Stomach (tissue), 9 donors: ENCODE measurements around the gene TCAIM. TPM values are rescaled to one million over a fixed set of nuclear protein-coding genes. Genes with fewer than 3 reads are reported as not detected.

Source experiments
- DNase-seq, 2 donors: peaks; one replicate each; pipeline versions ENCODE4 v3.0.0 to v3.0.0-alpha.2; 2013 to 2019
- H3K27ac ChIP-seq, 5 donors: fragments of 200-600 bp in 4 of 5; sonication (generic) in 4 of 5; one replicate each; pipeline ENCODE4 v1.5.1; 2013 to 2019; ENCODE audit warnings: mild to moderate bottlenecking in 1 of 5, moderate library complexity in 1 of 5
- H3K27me3 ChIP-seq, 3 donors: fragments of 200-600 bp; sonication (generic); one replicate each; pipeline ENCODE4 v1.5.1; 2017 to 2019; ENCODE audit warnings: mixed run types in 1 of 3
- H3K36me3 ChIP-seq, 4 donors: fragments of 200-600 bp; sonication (generic); 1 replicate in 3 of 4; 2 replicates in 1 of 4; pipeline ENCODE4 v1.5.1; 2016 to 2019
- H3K4me1 ChIP-seq, 4 donors: fragments of 200-600 bp; sonication (generic); one replicate each; pipeline ENCODE4 v1.5.1; 2016 to 2019
- H3K4me3 ChIP-seq, 4 donors: fragments of 200-600 bp; sonication (generic) in 3 of 4; one replicate each; pipeline ENCODE4 v1.5.1; 2016 to 2019; ENCODE audit warnings: mild to moderate bottlenecking in 1 of 4
- H3K9me3 ChIP-seq, 4 donors: fragments of 200-600 bp; sonication (generic); one replicate each; pipeline ENCODE4 v1.5.1; 2016 to 2019
- CTCF ChIP-seq, 7 experiments: fragments of 450-650 bp in 4 of 7; fragments of 200-600 bp in 3 of 7; sonication (generic) in 3 of 7; IDR thresholded peaks; one replicate each; pipeline ENCODE4 v1.5.1; 2016 to 2019; ENCODE audit warnings: antibody characterized with exemption in 7 of 7, control low read depth in 2 of 7, mild to moderate bottlenecking in 1 of 7
- EP300 ChIP-seq: sonication (generic); formaldehyde crosslinking; IDR thresholded peaks from one replicate; pipeline ENCODE4 v1.6.1; 2017; ENCODE audit warnings: antibody characterized with exemption
- POLR2A ChIP-seq, 4 donors: fragments of 450-650 bp; IDR thresholded peaks; one replicate each; pipeline ENCODE4 v1.6.1; 2016; ENCODE audit warnings: antibody characterized with exemption in 4 of 4, control low read depth in 2 of 4, mild to moderate bottlenecking in 1 of 4, moderate library complexity in 1 of 4
- POLR2AphosphoS5 ChIP-seq, 3 donors: sonication (generic); formaldehyde crosslinking; IDR thresholded peaks; one replicate each; pipeline ENCODE4 v1.6.1; 2016; ENCODE audit warnings: antibody characterized with exemption in 3 of 3
- WGBS, 5 donors: extraction: QIAGEN DNeasy Blood & Tissue Kit in 3 of 5; methylation state at CpG; one replicate each; pipeline versions ENCODE4 v1.1.5 to v1.1.7; 2013 to 2018; 5-methylcytosine and 5-hydroxymethylcytosine counted together
- intact Hi-C: fragments of 100-400 bp; cut with DNase I; formaldehyde crosslinking; loops from one replicate; pipeline ENCODE4 v1.15.1; 2023; ENCODE audit warnings: low total_unique reads
- polyA plus RNA-seq, 3 donors: library from polyadenylated mRNA; stranded (reverse); fragments of 200-250 nt; gene quantifications; one replicate each; pipeline ENCODE4 v1.2.3, GENCODE V29; 2013
- total RNA-seq, 5 donors: library from RNA; depleted of rRNA; stranded (reverse); fragments of >200 nt; gene quantifications; one replicate each; pipeline versions ENCODE4 v1.1.0 to v1.2.3, GENCODE V29; 2014 to 2016
- donor health status: healthy with polysubstance abuse.
- donor health status: Bipolar disorder and iron deficiency.
- donor health status: healthy.

The TCAIM gene
- total and polyA plus RNA-seq, 8 donors, result 9.8 to 42.6 (median 13.0) TPM

DNA sequence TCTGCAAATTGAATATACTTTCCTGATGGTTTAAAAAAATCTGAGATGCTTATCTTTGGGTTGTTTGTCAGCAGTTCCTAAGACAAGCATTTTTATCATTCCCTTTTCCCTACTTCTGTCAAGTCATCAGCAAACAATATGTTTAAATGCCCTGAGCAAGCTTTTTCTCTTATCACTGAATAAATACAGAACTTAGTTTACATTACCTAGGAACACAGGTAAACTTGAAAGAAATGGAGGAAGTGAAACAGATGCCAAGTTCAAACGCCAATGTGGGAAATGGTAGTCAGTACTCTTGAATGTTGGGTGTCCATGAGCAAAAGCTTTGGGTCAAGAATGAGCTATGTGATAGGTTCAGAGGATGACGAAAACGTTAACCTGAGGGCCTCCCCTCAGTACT, 17.2 kb upstream of the TCAIM start:
- Histone ChIP-seq H3K4me3 (no peak overlapping the region), H3K4me1 (peaks cover 0 to 6% (median 4%) of the 10 kb centered on the region in 4 donors), H3K27me3 (peaks cover 0 to 9% (median 0%) of the 10 kb centered on the region in 3 donors), H3K9me3 (no peaks in the 10 kb centered on the region), H3K36me3 (no peaks in the 10 kb centered on the region), H3K27ac (no peak overlapping the region)
- peak in 1 of 2 donors; percentile 73 for DNase-seq
- intact Hi-C loops, result no loop called here
- TF ChIP-seq POLR2AphosphoS5 (IDR thresholded peaks at IDR 0.05), result peak in 2 of 3 donors; percentile 50 to 70
- no peak for TF ChIP-seq CTCF (IDR thresholded peaks at IDR 0.05)
- no peak for TF ChIP-seq POLR2A (IDR thresholded peaks at IDR 0.05)
- 20 to 39% (median 27%) methylated on average over 3 of the region's 3 CpGs for WGBS, 5 donors

- peaks cover 0 to 4% (median 0%) of the 10 kb centered on the region in 3 donors for H3K27me3 ChIP-seq
- peak; percentile 81 to 88 for DNase-seq
- H3K27ac ChIP-seq, result no peak overlapping the region
- peaks cover 0 to 6% (median 4%) of the 10 kb centered on the region in 4 donors for H3K4me1 ChIP-seq
- no peaks in the 10 kb centered on the region for H3K36me3 ChIP-seq
- H3K9me3 ChIP-seq, result no peaks in the 10 kb centered on the region
- no peak overlapping the region for H3K4me3 ChIP-seq
- TF ChIP-seq POLR2A (IDR thresholded peaks at IDR 0.05) (no peak), EP300 (no peak), CTCF (IDR thresholded peaks at IDR 0.05) (peak in 5 of 7 experiments; percentile 39 to 86 (median 77)), POLR2AphosphoS5 (IDR thresholded peaks at IDR 0.05) (peak in 1 of 3 donors; percentile 77)
- intact Hi-C loops, result no loop called here
- WGBS, 5 donors, result 3 to 10% (median 4%) methylated on average over 4 of the region's 4 CpGs
Measured at GRCh38 chr3:44323341-44323955, 15.1 kb upstream of the TCAIM start.

- no peak for DNase-seq
- Histone ChIP-seq H3K4me1 (peaks cover 0 to 6% (median 4%) of the 10 kb centered on the region in 4 donors), H3K27me3 (no peaks in the 10 kb centered on the region), H3K36me3 (no peaks in the 10 kb centered on the region), H3K4me3 (no peak overlapping the region), H3K27ac (no peak overlapping the region), H3K9me3 (no peaks in the 10 kb centered on the region)
- TF ChIP-seq CTCF (IDR thresholded peaks at IDR 0.05) (no peak), POLR2AphosphoS5 (IDR thresholded peaks at IDR 0.05) (no peak), EP300 (no peak)
- intact Hi-C loops, result no loop called here
Measured at GRCh38 chr3:44324584-44324983, 14.0 kb upstream of the TCAIM start.

- Histone ChIP-seq H3K27me3 (no peaks in the 10 kb centered on the region), H3K9me3 (no peaks in the 10 kb centered on the region), H3K4me3 (no peak overlapping the region), H3K4me1 (peaks cover 0 to 6% (median 2%) of the 10 kb centered on the region in 4 donors), H3K36me3 (no peaks in the 10 kb centered on the region), H3K27ac (no peak overlapping the region)
- no peak for TF ChIP-seq EP300
- TF ChIP-seq POLR2AphosphoS5 (IDR thresholded peaks at IDR 0.05), result no peak
- no peak for TF ChIP-seq POLR2A (IDR thresholded peaks at IDR 0.05)
- no peak for TF ChIP-seq CTCF (IDR thresholded peaks at IDR 0.05)
- 32 to 67% (median 55%) methylated on average over 2 of the region's 2 CpGs for WGBS, 5 donors
- intact Hi-C loops, result no loop called here
- DNase-seq, result no peak
Measured at GRCh38 chr3:44326019-44326418, 12.5 kb upstream of the TCAIM start.
